AG04450 (cell line): Measurements from ENCODE around the gene TTLL9. TPM values are rescaled to one million over a fixed set of nuclear protein-coding genes. Genes with fewer than 3 reads are reported as not detected.

Source experiments
- CTCF ChIA-PET: fragments of 300-600, 350-600 bp; formaldehyde crosslinking; extraction: SDS; loops from one replicate; lab custom pipeline; 2022; ENCODE audit warnings: antibody characterized with exemption, inconsistent platforms; lab: Charles Lee
- POLR2A ChIA-PET: fragments of 350-600 bp; formaldehyde crosslinking; extraction: SDS; loops from one replicate; lab custom pipeline; 2021; ENCODE audit warnings: antibody characterized with exemption, inconsistent platforms; lab: Yijun Ruan, JAX
- DNase-seq: peaks from one replicate; pipeline ENCODE4 v3.0.0-alpha.2; 2011; ENCODE audit warnings: low read depth, low spot score
- H3K27ac ChIP-seq: one replicate; pipeline ENCODE4 v1.5.1; 2012; ENCODE audit warnings: low read depth, low read length, control low read depth
- H3K27me3 ChIP-seq: one replicate; pipeline ENCODE4 v1.6.0; 2012; ENCODE audit warnings: low read length; ENCODE audit not compliant: control insufficient read depth, insufficient read depth
- H3K4me3 ChIP-seq: 2 replicates; pipeline ENCODE4 v1.5.1; 2011; ENCODE audit warnings: mild to moderate bottlenecking, low read depth, low read length, control low read depth
- H3K9me3 ChIP-seq: 2 replicates; pipeline ENCODE4 v1.5.1; 2012; ENCODE audit warnings: low read length; ENCODE audit not compliant: control insufficient read depth, insufficient read depth
- polyA plus RNA-seq: library from polyadenylated mRNA; depleted of rRNA; stranded (reverse); fragments of >200 nt; gene quantifications from 2 replicates; pipeline ENCODE4 v1.2.3, GENCODE V29; 2011
- TF ChIP-seq, protein P1 (sequence below): IDR thresholded peaks from 2 replicates; pipeline ENCODE4 v1.5.1; 2011; ENCODE audit warnings: low read depth, low read length, control low read depth, inconsistent platforms

The TTLL9 gene
- polyA plus RNA-seq, 1 experiment, result not detected

DNA sequence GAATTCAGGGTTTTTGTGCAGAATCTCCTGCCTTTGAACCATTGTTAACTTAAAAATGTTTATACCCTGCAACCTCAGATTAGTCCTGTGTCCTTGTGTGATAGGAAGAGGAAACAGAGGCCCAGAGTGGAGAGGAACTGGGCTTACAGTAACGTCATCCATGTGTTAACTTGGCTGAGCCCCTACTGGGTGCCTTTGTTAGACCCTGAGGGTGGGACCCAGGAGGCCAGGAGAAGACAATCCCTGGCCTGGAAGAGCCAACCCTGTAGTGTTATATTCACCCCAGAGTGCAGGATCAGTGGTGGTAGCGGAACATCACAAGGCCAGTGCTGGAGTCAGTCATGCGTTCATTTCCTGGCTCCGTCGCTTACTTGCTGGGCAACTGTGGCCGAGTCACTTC is 40.7 kb upstream of the TTLL9 start:
- Histone ChIP-seq H3K4me3 (no peak overlapping the region), H3K27ac (no peak overlapping the region), H3K27me3 (peaks cover 6% of the 10 kb centered on the region), H3K9me3 (no peaks in the 10 kb centered on the region)
- DNase-seq, result no peak
- TF ChIP-seq, protein P1, sequence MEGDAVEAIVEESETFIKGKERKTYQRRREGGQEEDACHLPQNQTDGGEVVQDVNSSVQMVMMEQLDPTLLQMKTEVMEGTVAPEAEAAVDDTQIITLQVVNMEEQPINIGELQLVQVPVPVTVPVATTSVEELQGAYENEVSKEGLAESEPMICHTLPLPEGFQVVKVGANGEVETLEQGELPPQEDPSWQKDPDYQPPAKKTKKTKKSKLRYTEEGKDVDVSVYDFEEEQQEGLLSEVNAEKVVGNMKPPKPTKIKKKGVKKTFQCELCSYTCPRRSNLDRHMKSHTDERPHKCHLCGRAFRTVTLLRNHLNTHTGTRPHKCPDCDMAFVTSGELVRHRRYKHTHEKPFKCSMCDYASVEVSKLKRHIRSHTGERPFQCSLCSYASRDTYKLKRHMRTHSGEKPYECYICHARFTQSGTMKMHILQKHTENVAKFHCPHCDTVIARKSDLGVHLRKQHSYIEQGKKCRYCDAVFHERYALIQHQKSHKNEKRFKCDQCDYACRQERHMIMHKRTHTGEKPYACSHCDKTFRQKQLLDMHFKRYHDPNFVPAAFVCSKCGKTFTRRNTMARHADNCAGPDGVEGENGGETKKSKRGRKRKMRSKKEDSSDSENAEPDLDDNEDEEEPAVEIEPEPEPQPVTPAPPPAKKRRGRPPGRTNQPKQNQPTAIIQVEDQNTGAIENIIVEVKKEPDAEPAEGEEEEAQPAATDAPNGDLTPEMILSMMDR, result no peak
- CTCF ChIA-PET, result interaction anchor here (1.9 kb wide), 1 partner anchor 23 kb away, joined by 10 read pairs; no protein-coding TSS in a partner anchor
- POLR2A ChIA-PET, result no interaction called here

DNA sequence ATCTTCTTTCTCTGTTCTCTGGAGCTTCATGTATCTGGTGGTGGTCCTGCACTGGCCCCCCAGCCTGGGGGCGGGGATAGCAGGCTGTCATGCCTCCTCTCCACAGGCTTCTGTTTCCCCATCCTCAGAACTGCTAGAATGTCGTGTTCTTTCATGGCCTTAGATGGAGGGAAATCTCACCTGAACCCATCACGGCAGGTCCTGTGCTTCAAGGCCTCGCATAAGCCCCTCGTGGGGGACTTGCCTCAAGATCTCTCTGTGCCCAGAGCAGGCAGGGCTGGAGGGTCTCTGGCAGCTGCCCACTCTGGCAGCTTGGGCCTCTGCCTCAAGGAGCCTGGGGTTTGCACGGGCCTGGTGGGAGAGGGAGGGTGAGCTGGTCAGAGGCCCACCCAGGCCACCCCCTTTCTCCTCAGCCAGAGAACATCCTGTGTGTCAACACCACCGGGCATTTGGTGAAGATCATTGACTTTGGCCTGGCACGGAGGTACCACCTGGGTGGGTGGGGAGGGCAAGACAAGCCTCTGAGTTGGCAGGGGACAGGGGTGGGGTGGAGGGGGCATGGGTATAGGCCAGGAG is 39.9 kb upstream of the TTLL9 start:
- CTCF ChIA-PET, result interaction anchor here (1.3 to 1.9 kb wide), 2 partner anchors 21 to 23 kb away, joined by 3 to 10 read pairs; no protein-coding TSS in a partner anchor
- TF ChIP-seq, protein P1, result no peak
- Histone ChIP-seq H3K9me3 (no peaks in the 10 kb centered on the region; the same call in 1 of the 2 replicates), H3K4me3 (no peak overlapping the region), H3K27me3 (peaks cover 6% of the 10 kb centered on the region), H3K27ac (no peak overlapping the region)
- no peak for DNase-seq
- POLR2A ChIA-PET, result no interaction called here

DNA sequence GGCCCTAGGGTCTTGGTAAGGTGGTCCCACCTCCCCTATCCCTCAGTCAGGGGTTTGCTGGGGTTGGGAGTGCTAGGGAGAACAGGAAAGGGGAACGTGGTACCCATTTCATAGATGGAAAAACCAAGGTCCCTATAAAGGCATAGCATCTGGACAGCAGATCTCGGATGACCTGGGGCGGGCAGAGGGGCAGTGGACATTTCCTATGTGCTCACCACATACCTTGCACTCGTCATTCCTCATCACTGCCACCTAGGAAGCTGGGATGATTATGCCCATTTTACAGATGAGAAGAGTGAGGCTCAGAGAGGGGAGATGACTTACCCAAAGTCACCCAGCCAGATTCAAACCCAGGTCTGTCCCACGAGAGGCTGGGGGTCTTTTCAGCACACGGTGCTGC is 39.2 kb upstream of the TTLL9 start:
- CTCF ChIA-PET, result interaction anchor here (0.6 to 1.9 kb wide), 3 partner anchors 20 to 41 kb away, joined by 3 to 10 read pairs (median 3); no protein-coding TSS in a partner anchor
- no peaks in the 10 kb centered on the region; the same call in 1 of the 2 replicates for H3K9me3 ChIP-seq
- TF ChIP-seq, protein P1, result no peak
- no peak overlapping the region for H3K27ac ChIP-seq
- DNase-seq, result no peak
- POLR2A ChIA-PET, result no interaction called here
- no peak overlapping the region for H3K4me3 ChIP-seq
- H3K27me3 ChIP-seq, result peaks cover 6% of the 10 kb centered on the region

DNA sequence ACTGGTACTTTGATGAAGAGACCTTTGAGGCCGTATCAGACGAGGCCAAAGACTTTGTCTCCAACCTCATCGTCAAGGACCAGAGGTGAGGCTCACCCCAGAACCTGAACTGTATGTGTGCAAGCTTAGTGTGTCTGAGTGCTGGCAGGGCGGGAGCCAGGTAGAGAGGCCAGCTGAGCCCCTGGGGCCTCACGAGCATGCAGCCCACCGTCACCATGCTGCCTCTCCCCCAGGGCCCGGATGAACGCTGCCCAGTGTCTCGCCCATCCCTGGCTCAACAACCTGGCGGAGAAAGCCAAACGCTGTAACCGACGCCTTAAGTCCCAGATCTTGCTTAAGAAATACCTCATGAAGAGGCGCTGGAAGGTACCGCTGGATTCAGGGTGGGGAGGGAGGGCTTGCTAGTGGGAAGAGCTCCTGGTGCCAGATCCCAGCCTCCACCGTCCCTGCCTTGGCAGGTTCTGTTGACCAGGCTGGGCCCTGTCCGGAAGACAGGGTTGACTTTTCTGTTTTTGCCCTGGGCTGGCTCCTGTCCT is 38.6 kb upstream of the TTLL9 start:
- H3K27ac ChIP-seq, result no peak overlapping the region
- peaks cover 4% of the 10 kb centered on the region for H3K27me3 ChIP-seq
- POLR2A ChIA-PET, result no interaction called here
- no peak overlapping the region for H3K4me3 ChIP-seq
- CTCF ChIA-PET, result interaction anchor here (0.5 to 1.3 kb wide), 5 partner anchors 9 to 105 kb away, joined by 3 read pairs; no protein-coding TSS in a partner anchor
- no peaks in the 10 kb centered on the region; the same call in 1 of the 2 replicates for H3K9me3 ChIP-seq
- TF ChIP-seq, protein P1, result no peak
- DNase-seq, result no peak
